ENCODE measurements around the gene SSRP1.

- TF ChIP-seq, protein P1, sequence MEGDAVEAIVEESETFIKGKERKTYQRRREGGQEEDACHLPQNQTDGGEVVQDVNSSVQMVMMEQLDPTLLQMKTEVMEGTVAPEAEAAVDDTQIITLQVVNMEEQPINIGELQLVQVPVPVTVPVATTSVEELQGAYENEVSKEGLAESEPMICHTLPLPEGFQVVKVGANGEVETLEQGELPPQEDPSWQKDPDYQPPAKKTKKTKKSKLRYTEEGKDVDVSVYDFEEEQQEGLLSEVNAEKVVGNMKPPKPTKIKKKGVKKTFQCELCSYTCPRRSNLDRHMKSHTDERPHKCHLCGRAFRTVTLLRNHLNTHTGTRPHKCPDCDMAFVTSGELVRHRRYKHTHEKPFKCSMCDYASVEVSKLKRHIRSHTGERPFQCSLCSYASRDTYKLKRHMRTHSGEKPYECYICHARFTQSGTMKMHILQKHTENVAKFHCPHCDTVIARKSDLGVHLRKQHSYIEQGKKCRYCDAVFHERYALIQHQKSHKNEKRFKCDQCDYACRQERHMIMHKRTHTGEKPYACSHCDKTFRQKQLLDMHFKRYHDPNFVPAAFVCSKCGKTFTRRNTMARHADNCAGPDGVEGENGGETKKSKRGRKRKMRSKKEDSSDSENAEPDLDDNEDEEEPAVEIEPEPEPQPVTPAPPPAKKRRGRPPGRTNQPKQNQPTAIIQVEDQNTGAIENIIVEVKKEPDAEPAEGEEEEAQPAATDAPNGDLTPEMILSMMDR (conservative IDR thresholded peaks at IDR 0.05; ENCODE audit: low read depth in 2 of 2) = no peak
- TF ChIP-seq CREB1 (CRISPR knock-in tag; IDR thresholded peaks at IDR 0.05; ENCODE audit: low read depth) = no peak
Observed at GRCh38 chr11:57313071-57313787, 22.5 kb downstream of the SSRP1 start.
